CD4-positive, alpha-beta T cell treated with Interleukin-4 for 1 hour (primary cell): ENCODE data around the gene ULBP2.
"Not testable (repeated sequence)": the region's sequence is repeated elsewhere in the genome, so short reads cannot be mapped to it uniquely, and the experiment has no call there.

Source experiments
- DNase-seq, 2 donors: peaks; one replicate each; pipeline ENCODE4 v3.0.0-alpha.2; 2020 to 2022

ULBP2 gene

DNA sequence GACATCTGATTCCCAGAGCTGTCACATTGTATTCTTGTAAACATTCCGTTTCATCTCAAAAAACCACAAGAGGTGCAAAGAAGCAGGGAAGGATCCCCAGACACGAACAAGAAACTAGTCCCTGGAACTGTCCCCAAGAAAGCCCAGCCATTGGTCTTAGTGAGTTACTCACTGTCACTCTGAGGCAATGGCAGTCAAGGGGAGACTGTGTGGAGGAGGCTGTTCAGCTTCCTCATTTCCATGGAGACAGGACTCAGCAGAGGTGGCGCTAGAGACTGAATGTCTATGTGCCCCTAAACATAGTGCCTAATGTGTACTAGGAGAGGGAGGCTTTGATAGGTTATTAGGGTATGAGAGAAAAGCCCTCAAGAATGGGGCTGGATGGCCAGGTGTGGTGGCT, 33.0 kb downstream of the ULBP2 start:
- no peak for DNase-seq

DNA sequence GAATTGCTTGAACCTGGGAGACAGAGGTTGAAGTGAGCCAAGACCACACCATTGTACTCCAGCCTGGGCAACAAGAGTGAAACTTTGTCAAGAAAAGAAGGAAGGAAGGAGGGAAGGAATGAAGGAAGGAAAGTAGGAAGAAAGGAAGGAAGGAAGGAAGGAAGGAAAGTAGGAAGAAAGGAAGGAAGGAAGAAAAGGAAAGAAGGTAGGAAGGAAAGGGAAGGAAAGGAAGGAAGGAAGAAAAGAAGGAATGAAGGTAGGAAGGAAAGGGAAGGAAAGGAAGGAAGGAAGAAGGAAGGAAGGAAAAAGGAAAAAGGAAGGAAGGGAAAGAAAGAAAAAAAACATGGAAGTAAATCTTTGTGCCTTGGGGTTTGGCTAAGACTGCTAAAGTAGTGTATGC, 33.6 kb downstream of the ULBP2 start:
- no peak for DNase-seq

DNA sequence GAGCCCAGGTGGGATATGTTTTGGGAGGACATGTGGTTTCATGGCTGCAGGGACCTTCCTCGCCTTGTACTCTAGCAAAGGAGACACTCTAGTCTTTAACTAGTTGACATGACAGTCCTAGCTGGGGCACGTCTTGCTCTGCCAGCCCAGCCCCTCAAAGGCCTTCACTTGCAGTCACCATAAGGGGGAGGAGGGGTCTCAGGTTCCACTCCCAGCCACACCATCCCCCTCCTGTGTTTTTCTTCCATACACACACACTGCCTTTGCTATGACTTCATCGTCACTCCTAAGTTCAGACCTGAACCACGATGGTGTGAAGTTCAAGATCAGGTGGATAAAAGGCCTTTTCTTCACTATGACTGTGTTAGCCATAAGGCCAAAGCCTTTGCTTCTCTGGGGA, 35.4 kb downstream of the ULBP2 start:
- no peak for DNase-seq

DNA sequence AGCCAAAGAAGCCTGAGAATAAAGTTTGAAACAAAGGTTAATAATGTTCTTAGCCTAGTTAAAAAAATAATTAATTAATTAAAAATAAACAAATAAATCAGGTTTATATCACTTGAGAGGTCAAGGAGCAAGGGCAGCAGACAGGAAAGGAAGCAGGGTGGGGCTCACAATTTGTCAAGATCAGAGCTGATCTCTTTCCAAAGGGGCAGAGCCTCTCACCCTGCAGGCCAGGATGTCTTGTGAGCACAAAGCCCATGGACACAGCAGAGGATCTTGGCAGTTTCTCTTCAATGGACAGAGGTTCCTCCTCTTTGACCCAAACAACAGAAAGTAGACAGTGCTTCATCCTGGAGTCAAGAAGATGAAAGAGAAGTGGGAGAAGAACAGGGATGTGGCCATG, 36.8 kb downstream of the ULBP2 start:
- no peak for DNase-seq

DNA sequence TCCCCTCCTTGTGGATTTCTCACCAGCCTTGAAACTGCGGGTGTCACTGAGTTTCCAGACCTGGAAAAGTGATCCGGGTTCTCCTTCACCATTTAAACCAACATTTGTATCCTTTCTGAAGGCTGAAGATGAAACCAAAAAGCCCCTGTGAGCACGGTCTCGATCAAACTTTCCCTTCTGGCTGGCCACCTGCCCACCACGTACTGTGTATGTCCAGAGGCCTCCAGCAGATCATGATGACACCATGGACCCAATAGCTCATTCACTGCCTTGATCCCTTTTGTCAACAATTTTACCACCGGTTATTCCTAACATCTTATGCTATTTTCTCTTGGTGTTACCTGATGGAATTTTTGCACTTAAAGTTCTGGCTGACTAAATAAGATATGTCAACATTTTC, 37.5 kb downstream of the ULBP2 start:
- no peak for DNase-seq

DNA sequence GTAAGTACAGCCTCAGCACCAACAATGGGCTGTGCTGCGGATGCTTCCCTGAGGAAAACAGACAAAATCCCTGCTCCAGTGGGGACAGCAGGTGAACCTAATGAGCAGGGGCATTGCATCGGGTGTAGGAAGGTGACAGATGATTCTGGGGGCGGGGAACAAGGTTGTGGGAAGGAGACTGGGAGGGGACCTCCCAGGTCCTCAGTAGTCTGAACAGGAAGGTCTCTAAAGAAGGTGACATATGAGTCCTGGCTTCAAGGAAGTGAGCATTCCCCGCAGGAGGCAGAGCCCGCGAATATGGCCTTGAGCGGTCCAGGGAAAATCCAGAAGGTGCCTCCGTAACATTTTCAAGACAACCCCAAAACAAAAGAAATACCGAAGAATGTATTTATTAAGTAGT, 41.3 kb downstream of the ULBP2 start:
- no peak for DNase-seq

DNA sequence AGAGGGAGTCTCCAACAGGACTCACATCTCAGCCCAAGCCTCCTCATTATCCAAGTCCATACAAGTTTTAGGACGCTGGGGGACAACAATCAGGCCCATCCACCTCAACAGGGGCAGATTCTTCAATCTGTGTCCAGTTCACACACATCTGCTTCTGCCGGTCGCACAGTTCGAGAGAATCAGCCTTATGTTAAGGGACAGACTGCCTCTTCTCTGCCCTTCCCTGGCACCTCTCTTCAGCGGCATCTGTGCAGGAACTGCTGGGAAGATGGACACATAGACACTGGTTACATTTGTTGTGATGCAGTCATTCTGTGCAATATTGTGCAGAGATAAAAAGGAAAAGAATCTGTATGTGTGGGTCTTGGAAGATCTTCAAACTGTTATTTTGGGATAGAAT, 43.0 kb downstream of the ULBP2 start:
- DNase-seq: no peak

DNA sequence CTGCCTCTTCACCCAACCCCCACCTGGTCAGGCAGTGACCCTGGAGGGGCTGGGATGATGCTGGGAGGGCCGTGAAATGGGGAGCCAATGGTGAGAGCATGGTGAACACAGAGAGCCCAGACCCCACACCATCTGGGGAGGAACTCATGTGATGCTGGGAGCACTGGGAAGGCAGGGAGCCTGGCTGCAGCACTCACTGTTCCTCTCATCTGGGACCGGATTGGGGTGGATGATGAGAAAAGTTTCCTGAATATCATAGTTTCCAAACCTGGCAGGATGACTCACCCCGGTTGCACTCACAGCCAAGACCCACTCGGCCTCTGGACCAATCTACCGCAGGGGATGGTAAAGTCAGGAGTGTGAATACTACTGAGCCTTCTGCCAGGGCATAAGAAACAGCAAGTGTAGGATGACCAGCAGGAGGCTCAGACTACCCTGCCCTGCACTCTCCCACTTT, 43.7 kb downstream of the ULBP2 start:
- DNase-seq: no peak

DNA sequence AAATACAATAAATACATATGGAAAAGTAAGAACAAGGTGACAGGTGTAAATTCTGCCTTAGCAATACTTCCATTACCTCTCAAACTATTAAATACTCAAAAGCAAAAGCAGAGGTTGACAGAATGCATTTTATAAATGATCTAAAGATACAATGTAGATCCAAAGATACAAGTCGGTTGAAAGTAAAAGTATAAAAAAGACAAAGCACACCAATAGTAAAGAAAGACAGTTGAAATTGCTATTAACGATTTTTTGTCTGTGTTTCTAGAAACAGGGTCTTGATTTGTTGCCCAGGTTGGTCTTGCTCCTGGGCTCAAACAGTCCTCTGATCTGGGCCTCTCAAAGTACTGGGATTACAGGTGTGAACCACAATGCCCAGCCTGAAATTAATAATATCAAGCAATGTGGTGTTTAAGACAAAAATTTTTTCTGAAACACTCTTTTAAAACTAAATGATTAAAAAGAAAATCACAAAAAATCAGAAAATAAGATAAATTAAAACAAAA, 45.8 kb downstream of the ULBP2 start:
- DNase-seq: no peak

DNA sequence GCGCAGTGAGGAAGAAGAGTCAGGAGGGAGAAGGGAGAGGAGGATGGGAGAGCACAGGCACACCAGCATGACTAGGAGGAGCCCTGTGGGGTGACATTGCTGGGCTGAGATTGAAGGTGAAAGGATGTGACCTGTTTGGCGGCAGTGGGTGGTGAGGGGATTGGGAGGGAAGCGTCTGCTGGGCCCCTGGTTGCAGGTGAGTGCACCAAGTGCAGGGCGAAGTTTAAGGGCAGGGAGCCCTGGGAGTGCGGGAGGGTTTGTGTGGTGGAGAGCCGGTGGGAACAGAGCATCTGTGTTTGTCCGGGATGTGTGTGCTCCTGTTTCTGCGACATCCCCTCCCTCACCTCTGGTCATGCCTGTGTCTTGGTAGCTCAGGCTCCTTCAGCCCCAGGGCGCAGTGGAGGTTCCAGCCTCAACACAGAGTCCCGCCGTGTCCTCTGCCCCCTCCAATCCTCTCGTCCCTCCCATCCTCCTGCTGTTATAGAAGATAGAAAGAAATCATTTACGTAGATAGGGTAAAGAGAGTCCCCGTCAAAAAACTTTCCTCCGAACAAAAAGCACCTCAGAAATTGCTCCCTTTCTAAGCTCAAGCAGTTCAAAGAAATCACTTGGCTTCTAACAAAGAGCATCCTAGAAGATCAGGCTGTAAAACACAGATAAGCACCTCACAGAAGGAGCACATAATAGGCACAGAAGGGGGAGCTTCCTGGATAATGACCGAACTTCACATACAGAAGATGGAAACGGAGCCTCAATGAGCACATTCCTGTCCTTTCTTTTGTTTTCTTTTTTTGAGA, 46.9 kb downstream of the ULBP2 start:
- no peak for DNase-seq

DNA sequence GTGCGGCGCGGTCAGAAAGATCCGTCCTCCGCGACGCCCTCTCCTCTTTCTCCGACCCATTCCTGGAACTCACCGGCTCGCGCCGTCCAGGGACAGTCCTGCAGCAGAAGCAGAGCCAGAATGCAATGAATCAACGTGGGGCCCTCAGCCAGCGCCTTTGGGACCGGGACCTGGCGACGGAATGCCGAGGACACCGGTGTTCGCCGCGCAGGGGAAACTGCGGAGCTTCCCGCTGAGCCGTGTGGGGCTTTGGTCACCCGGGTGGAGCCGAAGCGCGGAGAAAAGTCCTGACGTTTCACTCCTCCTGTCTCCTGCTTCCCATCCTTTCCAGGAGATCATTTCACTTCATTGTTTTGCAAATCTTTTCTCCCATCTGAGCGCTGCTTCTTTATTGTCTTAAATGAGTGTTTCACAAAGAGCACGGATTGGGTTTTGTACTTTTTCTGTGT, 48.4 kb downstream of the ULBP2 start:
- no peak for DNase-seq

DNA sequence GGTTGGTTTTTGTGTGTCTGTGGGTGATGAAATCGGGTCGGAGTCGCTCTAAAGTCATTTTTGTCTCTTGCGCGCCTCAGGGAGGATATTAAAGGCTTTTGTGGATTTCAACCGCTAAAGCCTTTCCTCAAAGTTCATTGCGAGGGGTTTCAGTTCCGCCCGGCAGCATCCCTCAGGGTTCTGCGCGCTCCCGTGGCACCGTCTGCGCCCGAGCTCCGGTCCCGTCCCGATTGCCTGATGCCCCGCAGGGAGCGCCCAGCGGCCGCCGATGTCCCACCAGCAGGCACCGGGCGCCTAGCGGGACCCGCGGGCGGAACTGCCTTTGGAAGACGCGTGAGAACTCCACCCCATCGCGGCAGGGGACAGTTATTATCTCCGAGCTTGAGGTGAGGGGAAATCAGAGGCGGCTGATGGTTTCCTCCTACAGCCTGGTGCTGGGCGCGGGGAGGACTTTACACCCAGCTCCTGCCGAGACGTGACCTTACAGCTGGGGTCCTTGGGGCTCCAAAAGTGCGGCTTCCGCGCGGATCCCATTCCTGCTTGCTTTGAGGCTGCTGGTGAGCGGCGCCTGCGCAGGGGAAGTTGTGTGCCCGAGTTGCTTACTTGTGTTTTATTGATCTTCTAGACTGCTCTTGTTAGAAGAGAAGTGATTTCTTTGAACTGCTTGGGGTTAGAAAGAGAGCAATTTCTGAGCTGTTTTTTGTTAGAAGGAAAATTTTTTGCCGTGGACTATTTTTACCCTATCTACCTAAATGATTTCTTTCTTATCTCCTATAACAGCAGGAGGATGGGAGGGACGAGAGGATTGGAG, 49.1 kb downstream of the ULBP2 start:
- peak in 1 of 2 donors; percentile 32 for DNase-seq

DNA sequence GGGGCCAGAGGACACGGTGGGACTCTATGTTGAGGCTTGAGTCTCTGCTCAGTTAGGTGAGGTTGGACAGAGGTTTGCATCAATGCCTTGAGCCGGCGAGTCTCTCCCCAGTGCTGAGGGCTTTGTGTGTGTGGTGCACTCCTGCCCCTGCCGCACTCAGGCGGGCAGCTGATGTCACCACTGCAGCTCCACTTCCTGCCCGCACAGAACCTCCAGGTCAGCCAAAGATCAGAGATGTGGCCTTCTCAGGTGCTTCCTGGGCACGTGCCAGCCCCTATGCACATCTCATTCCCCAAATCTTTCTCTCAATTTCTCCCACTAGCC, 49.6 kb downstream of the ULBP2 start:
- not testable (repeated sequence) for DNase-seq

DNA sequence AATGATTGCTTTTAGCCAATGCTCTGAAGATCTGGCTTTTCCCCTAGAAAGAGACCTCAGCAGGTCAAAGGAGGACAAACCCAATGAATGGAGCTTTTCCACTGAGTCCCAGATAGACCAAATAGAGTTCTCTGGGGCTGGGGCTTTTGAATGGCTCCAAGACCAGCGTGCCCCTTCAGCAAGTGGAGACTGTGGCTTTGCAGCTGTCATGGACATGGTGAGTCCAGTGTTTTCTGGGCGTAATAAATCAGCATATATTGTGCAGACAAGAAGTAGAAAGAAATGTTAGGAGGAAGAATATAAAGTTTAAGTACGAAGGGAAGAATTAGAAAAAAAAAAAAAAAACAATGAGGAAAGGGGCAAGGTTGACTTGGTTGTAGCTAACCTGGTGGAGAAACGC, 50.0 kb downstream of the ULBP2 start:
- no peak for DNase-seq

DNA sequence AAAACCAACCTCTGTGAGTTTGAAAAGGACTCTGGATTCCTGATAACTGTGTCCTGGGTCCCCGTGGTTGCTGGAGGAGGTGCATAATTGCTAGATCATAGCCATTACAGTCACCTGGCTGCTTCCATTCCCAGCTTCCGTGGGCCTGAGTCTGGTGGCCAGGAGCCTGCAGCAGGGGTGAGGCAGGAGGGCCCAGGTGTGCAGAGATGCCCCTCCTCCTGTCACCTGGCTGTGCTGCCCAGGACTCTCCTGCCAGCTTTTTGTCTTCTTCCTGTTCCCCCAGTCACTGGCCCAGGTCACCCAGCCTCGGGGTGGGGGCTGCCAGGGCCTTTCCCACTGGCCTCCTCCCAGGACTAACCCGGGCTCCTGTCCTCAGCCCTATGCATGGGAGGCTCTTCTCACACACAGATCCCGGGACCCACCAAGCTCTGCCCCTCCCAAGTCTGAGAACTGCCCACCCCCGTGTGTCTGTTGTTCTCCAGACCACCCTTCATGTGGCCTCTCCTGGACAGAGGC, 53.5 kb downstream of the ULBP2 start:
- DNase-seq: no peak

DNA sequence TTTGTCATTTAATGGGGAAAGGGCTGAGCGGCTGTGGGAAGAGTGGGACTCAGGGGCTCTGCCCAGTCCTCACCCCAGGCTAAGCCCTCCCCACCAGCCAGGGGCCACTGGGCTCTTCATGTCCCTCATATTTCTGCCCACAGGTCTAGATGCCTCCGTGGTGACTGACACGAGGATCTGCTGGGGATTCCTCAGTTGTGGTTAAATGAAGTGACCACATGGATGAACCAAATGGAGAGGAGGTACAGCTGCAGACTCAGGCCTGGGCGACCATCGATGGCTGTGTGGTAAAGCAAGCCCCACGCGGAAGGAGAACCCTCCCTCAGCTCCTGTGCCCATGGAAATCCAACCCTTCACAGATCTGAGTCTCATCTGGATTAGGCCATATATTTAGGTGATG, 54.2 kb downstream of the ULBP2 start:
- no peak for DNase-seq
